Gastroesophageal sphincter (tissue), 4 donors: Measurements from ENCODE around the gene SPATA6. TPM values are rescaled to one million over a fixed set of nuclear protein-coding genes. Genes with fewer than 3 reads are reported as not detected.
A peak's percentile ranks its signal among the peaks of the same experiment; 100 is the strongest.

Experiments used
- ATAC-seq: fragments of 150-250 bp; one replicate; pipeline ENCODE4 v1.9.1; 2016; ENCODE audit warnings: mild to moderate bottlenecking, moderate library complexity
- H3K27ac ChIP-seq, 4 donors: fragments of 200-600 bp; sonication (generic) in 3 of 4; 1 replicate in 3 of 4; 2 replicates in 1 of 4; pipeline ENCODE4 v1.5.1; 2016 to 2019
- H3K27me3 ChIP-seq: fragments of 200-600 bp; sonication (generic); one replicate; pipeline ENCODE4 v1.5.1; 2019
- H3K36me3 ChIP-seq, 2 donors: fragments of 200-600 bp; sonication (generic); one replicate each; pipeline ENCODE4 v1.5.1; 2019; ENCODE audit warnings: control low read depth in 1 of 2
- H3K4me1 ChIP-seq, 3 donors: fragments of 200-600 bp; sonication (generic); 1 replicate in 2 of 3; 2 replicates in 1 of 3; pipeline ENCODE4 v1.5.1; 2016 to 2019; ENCODE audit warnings: control low read depth in 2 of 3
- H3K4me3 ChIP-seq, 2 donors: fragments of 200-600 bp; sonication (generic); one replicate each; pipeline ENCODE4 v1.5.1; 2019; ENCODE audit warnings: mild to moderate bottlenecking in 1 of 2, moderate library complexity in 1 of 2
- H3K9me3 ChIP-seq, 3 donors: fragments of 200-600 bp; sonication (generic); one replicate each; pipeline ENCODE4 v1.5.1; 2017 to 2019; ENCODE audit warnings: control low read depth in 2 of 3
- CTCF ChIP-seq, 4 experiments: fragments of 200-600 bp in 2 of 4; fragments of 450-650 bp in 2 of 4; sonication (generic) in 1 of 4; IDR thresholded peaks; one replicate each; pipeline ENCODE4 v1.5.1; 2017 to 2019; ENCODE audit warnings: antibody characterized with exemption in 4 of 4, mild to moderate bottlenecking in 2 of 4, moderate library complexity in 2 of 4
- EP300 ChIP-seq: sonication (generic); formaldehyde crosslinking; IDR thresholded peaks from one replicate; pipeline ENCODE4 v1.6.1; 2017; ENCODE audit warnings: antibody characterized with exemption, mild to moderate bottlenecking
- POLR2A ChIP-seq, 2 donors: fragments of 450-650 bp; IDR thresholded peaks; one replicate each; pipeline ENCODE4 v1.6.1; 2017; ENCODE audit warnings: antibody characterized with exemption in 2 of 2, mild to moderate bottlenecking in 2 of 2, moderate library complexity in 1 of 2
- POLR2AphosphoS5 ChIP-seq: sonication (generic); formaldehyde crosslinking; IDR thresholded peaks from one replicate; pipeline ENCODE4 v1.6.1; 2017; ENCODE audit warnings: antibody characterized with exemption
- WGBS, 2 donors: methylation state at CpG; one replicate each; pipeline ENCODE4 v1.1.5; 2018; ENCODE audit warnings: low coverage in 1 of 2; 5-methylcytosine and 5-hydroxymethylcytosine counted together
- total RNA-seq, 4 donors: library from RNA; depleted of rRNA; stranded (reverse); fragments of >200 nt; gene quantifications; one replicate each; pipeline ENCODE4 v1.1.0, GENCODE V29; 2016

Gene SPATA6
- total RNA-seq, 4 donors from 2014 or later, result 16.3 to 31.9 (median 16.4) TPM

- 94 to 95% methylated on average over 2 of the region's 2 CpGs for WGBS, 2 donors
- Histone ChIP-seq H3K4me1 (no peaks in the 10 kb centered on the region), H3K36me3 (peaks cover 0 to 19% of the 10 kb centered on the region in 2 donors), H3K9me3 (no peaks in the 10 kb centered on the region), H3K27ac (no peak overlapping the region), H3K4me3 (no peak overlapping the region), H3K27me3 (no peaks in the 10 kb centered on the region)
- ATAC-seq, result no peak
- TF ChIP-seq POLR2AphosphoS5 (no peak), CTCF (IDR thresholded peaks at IDR 0.05) (no peak), POLR2A (IDR thresholded peaks at IDR 0.05) (no peak), EP300 (no peak)
Observed at GRCh38 chr1:48405940-48406339, 66.1 kb downstream of the SPATA6 start.

GRCh38 chr1:48405400-48405799, 66.6 kb downstream of the SPATA6 start:
- Histone ChIP-seq H3K27ac (no peak overlapping the region), H3K4me3 (no peak overlapping the region), H3K4me1 (no peaks in the 10 kb centered on the region), H3K36me3 (peaks cover 0 to 19% of the 10 kb centered on the region in 2 donors), H3K9me3 (no peaks in the 10 kb centered on the region), H3K27me3 (no peaks in the 10 kb centered on the region)
- ATAC-seq, result peak; percentile 36
- 75 to 100% methylated on average over 1 of the region's 1 CpG for WGBS, 2 donors
- TF ChIP-seq CTCF (IDR thresholded peaks at IDR 0.05) (no peak), EP300 (no peak), POLR2A (IDR thresholded peaks at IDR 0.05) (no peak), POLR2AphosphoS5 (no peak)

GRCh38 chr1:48402599-48402998, 69.4 kb downstream of the SPATA6 start:
- Histone ChIP-seq H3K36me3 (peaks cover 0 to 13% of the 10 kb centered on the region in 2 donors), H3K9me3 (no peaks in the 10 kb centered on the region), H3K27me3 (no peaks in the 10 kb centered on the region), H3K27ac (no peak overlapping the region), H3K4me1 (no peaks in the 10 kb centered on the region), H3K4me3 (no peak overlapping the region)
- TF ChIP-seq CTCF (IDR thresholded peaks at IDR 0.05) (no peak), POLR2A (IDR thresholded peaks at IDR 0.05) (no peak), POLR2AphosphoS5 (no peak), EP300 (no peak)
- WGBS, 2 donors, result 80% methylated on average over 1 to 2 of the region's 2 CpGs
- no peak for ATAC-seq

GRCh38 chr1:48396208-48396607, 75.8 kb downstream of the SPATA6 start:
- Histone ChIP-seq H3K27me3 (no peaks in the 10 kb centered on the region), H3K4me3 (no peak overlapping the region), H3K4me1 (no peaks in the 10 kb centered on the region), H3K27ac (no peak overlapping the region), H3K36me3 (peaks cover 0 to 11% of the 10 kb centered on the region in 2 donors), H3K9me3 (no peaks in the 10 kb centered on the region)
- TF ChIP-seq CTCF (IDR thresholded peaks at IDR 0.05), result no peak
- TF ChIP-seq POLR2A (IDR thresholded peaks at IDR 0.05), result no peak
- TF ChIP-seq EP300, result no peak
- no peak for TF ChIP-seq POLR2AphosphoS5
- no peak for ATAC-seq
- 47 to 90% methylated on average over 2 of the region's 2 CpGs for WGBS, 2 donors

- no peak for TF ChIP-seq POLR2AphosphoS5
- H3K4me3 ChIP-seq, result no peak overlapping the region
- 93 to 100% methylated on average over 2 of the region's 2 CpGs for WGBS, 2 donors
- H3K27me3 ChIP-seq, result no peaks in the 10 kb centered on the region
- no peak overlapping the region for H3K27ac ChIP-seq
- no peaks in the 10 kb centered on the region for H3K4me1 ChIP-seq
- H3K9me3 ChIP-seq, result no peaks in the 10 kb centered on the region
- peaks cover 0 to 5% of the 10 kb centered on the region in 2 donors for H3K36me3 ChIP-seq
- ATAC-seq, result no peak
Observed at GRCh38 chr1:48391926-48392325, 80.1 kb downstream of the SPATA6 start.
